B cell (primary cell): ENCODE results near the gene METTL27. TPM values are rescaled to one million over a fixed set of nuclear protein-coding genes. Genes with fewer than 3 reads are reported as not detected.

ENCODE experiments used
- ATAC-seq: fragments of 200-7000 bp; cut with Tn5 transposase; one replicate; pipeline ENCODE4 v1.10.0; 2021; ENCODE audit warnings: low read depth, mild to moderate bottlenecking, moderate number of reproducible peaks, moderate library complexity
- CTCF ChIA-PET: fragments of 350-600 bp; sonication (Branson Sonifier 250); formaldehyde crosslinking; loops from one replicate; lab custom pipeline; 2021; ENCODE audit warnings: antibody characterized with exemption, inconsistent platforms; lab: Charles Lee
- POLR2A ChIA-PET: fragments of 350-600 bp; sonication (Branson Sonifier 250); formaldehyde crosslinking; loops from one replicate; lab custom pipeline; 2021; ENCODE audit warnings: antibody characterized with exemption; lab: Charles Lee
- DNase-seq: peaks from one replicate; pipeline ENCODE4 v3.0.0; 2013
- H2AFZ ChIP-seq: 2 replicates; pipeline ENCODE4 v1.6.1; 2012; ENCODE audit warnings: mild to moderate bottlenecking, low read depth, low read length; ENCODE audit not compliant: insufficient read depth, poor library complexity, severe bottlenecking
- H3K27ac ChIP-seq, 2 donors: 1 replicate in 1 of 2; 2 replicates in 1 of 2; pipeline ENCODE4 v1.5.1; 2012 to 2013; ENCODE audit warnings: low read length in 2 of 2, mild to moderate bottlenecking in 2 of 2, moderate library complexity in 1 of 2
- H3K27me3 ChIP-seq, 4 experiments: fragments of 200-600 bp in 1 of 4; sonication (generic) in 1 of 4; replicated peaks in 1 of 4; 1 replicate in 2 of 4; 2 replicates in 2 of 4; pipeline versions ENCODE4 v1.6.1 to v1.7.0; 2013 to 2016; ENCODE audit warnings: low read length in 3 of 4, mild to moderate bottlenecking in 2 of 4, mixed read lengths in 1 of 4, moderate library complexity in 1 of 4; ENCODE audit not compliant: insufficient read depth in 4 of 4, control insufficient read depth in 3 of 4; ENCODE audit errors: control extremely low read depth in 1 of 4
- H3K36me3 ChIP-seq, 2 experiments: replicated peaks in 1 of 2; 1 replicate in 1 of 2; 2 replicates in 1 of 2; pipeline versions ENCODE4 v1.6.1 to v1.7.1; 2013; ENCODE audit warnings: low read length in 1 of 2; ENCODE audit not compliant: insufficient read depth in 2 of 2, control insufficient read depth in 1 of 2; ENCODE audit errors: control extremely low read depth in 1 of 2, extremely low read depth in 1 of 2
- H3K4me1 ChIP-seq, 2 donors: fragments of 200-600 bp in 1 of 2; sonication (generic) in 1 of 2; 1 replicate in 1 of 2; 2 replicates in 1 of 2; pipeline versions ENCODE4 v1.5.1 to v1.6.1; 2013 to 2017; ENCODE audit warnings: low read length in 2 of 2; ENCODE audit not compliant: control insufficient read depth in 2 of 2, insufficient read depth in 2 of 2
- H3K4me2 ChIP-seq: replicated peaks from 2 replicates; pipeline ENCODE3; 2012; ENCODE audit warnings: mild to moderate bottlenecking, low read depth, low read length; ENCODE audit not compliant: poor library complexity, severe bottlenecking
- H3K4me3 ChIP-seq, 5 experiments: fragments of 200-600 bp in 1 of 5; sonication (generic) in 1 of 5; 1 replicate in 3 of 5; 2 replicates in 2 of 5; pipeline versions ENCODE4 v1.5.1 to v1.7.0; 2011 to 2016; ENCODE audit warnings: low read length in 4 of 5, mild to moderate bottlenecking in 4 of 5, low read depth in 2 of 5, control low read depth in 1 of 5, moderate library complexity in 1 of 5; ENCODE audit not compliant: insufficient read depth in 1 of 5; ENCODE audit errors: control extremely low read depth in 1 of 5, extremely low read depth in 1 of 5
- H3K79me2 ChIP-seq: fragments of 200-600 bp; sonication (generic); one replicate; pipeline ENCODE4 v1.6.0; 2016; ENCODE audit warnings: low read length; ENCODE audit not compliant: control insufficient read depth, insufficient read depth
- H3K9ac ChIP-seq: fragments of 200-600 bp; sonication (generic); 2 replicates; pipeline ENCODE4 v1.6.1; 2017; ENCODE audit warnings: mild to moderate bottlenecking, low read length, moderate library complexity
- H3K9me3 ChIP-seq, 3 donors: one replicate each; pipeline versions ENCODE4 v1.6.1 to v1.7.1; 2013; ENCODE audit warnings: low read length in 2 of 3; ENCODE audit not compliant: control insufficient read depth in 2 of 3, insufficient read depth in 1 of 3; ENCODE audit errors: control extremely low read depth in 1 of 3
- H4K20me1 ChIP-seq: 2 replicates; pipeline ENCODE4 v1.6.0; 2012; ENCODE audit warnings: mild to moderate bottlenecking, low read length; ENCODE audit not compliant: insufficient read depth, control insufficient read depth, poor library complexity, severe bottlenecking
- H3K27ac Mint-ChIP-seq: one replicate; pipeline ENCODE4 v1.8.0; 2021; ENCODE audit warnings: mixed read lengths
- H3K27me3 Mint-ChIP-seq: one replicate; pipeline ENCODE4 v1.8.0; 2021; ENCODE audit warnings: mixed read lengths
- H3K4me1 Mint-ChIP-seq: one replicate; pipeline ENCODE4 v1.8.0; 2021; ENCODE audit warnings: mixed read lengths
- H3K4me3 Mint-ChIP-seq: one replicate; pipeline ENCODE4 v1.8.0; 2021; ENCODE audit warnings: mixed read lengths
- H3K9me3 Mint-ChIP-seq: one replicate; pipeline ENCODE4 v1.8.0; 2022; ENCODE audit warnings: mixed read lengths; ENCODE audit not compliant: insufficient read depth
- CTCF ChIP-seq: fragments of 200-600 bp; IDR thresholded peaks from one replicate; pipeline ENCODE4 v1.8.0; 2022; ENCODE audit warnings: antibody characterized with exemption, mild to moderate bottlenecking
- EZH2 ChIP-seq: IDR thresholded peaks from 2 replicates; pipeline ENCODE4 v1.6.1; 2012; ENCODE audit warnings: borderline replicate concordance, low read depth, mild to moderate bottlenecking, moderate library complexity, low read length; ENCODE audit not compliant: insufficient read depth, poor library complexity, severe bottlenecking
- WGBS: methylation state at CpG from one replicate; pipeline ENCODE4 v1.1.5; 2013; ENCODE audit warnings: missing lambda C conversion rate; ENCODE audit not compliant: insufficient coverage; 5-methylcytosine and 5-hydroxymethylcytosine counted together
- intact Hi-C: fragments of 100-400 bp; cut with micrococcal nuclease; formaldehyde crosslinking; loops from one replicate; pipeline ENCODE4 v1.10.0; 2022
- polyA plus RNA-seq: library from polyadenylated mRNA; depleted of rRNA; stranded (reverse); fragments of >200 nt; gene quantifications from 2 replicates; pipeline ENCODE4 v1.2.3, GENCODE V29; 2012
- total RNA-seq, 2 donors: library from RNA; stranded (reverse); fragments of 120-200 nt in 1 of 2; gene quantifications; 1 replicate in 1 of 2; 2 replicates in 1 of 2; pipeline versions ENCODE4 v1.2.3 to v1.2.4, GENCODE V29; 2013 to 2022

The METTL27 gene
- total and polyA plus RNA-seq, 2 donors (not counting 1 experiment from before 2014, with no cell fraction given): 0.37 to 1.5 TPM

- Mint-ChIP-seq H3K4me1 (peaks cover 30% of the 10 kb centered on the region), H3K27me3 (no peaks in the 10 kb centered on the region), H3K9me3 (no peaks in the 10 kb centered on the region), H3K4me3 (peak overlapping the region; percentile 52), H3K27ac (peak overlapping the region; percentile 46)
- Histone ChIP-seq H4K20me1 (no peaks in the 10 kb centered on the region), H3K4me2 (no peak overlapping the region), H3K27ac (no peak overlapping the region), H3K9ac (no peak overlapping the region), H3K4me1 (peaks cover 23 to 24% of the 10 kb centered on the region in 2 donors), H3K27me3 (peaks cover 0 to 4% (median 0%) of the 10 kb centered on the region in 4 experiments), H3K4me3 (no peak overlapping the region), H3K9me3 (no peaks in the 10 kb centered on the region), H2AFZ (no peak overlapping the region), H3K79me2 (no peaks in the 10 kb centered on the region), H3K36me3 (no peaks in the 10 kb centered on the region)
- intact Hi-C loops: no loop called here
- WGBS: 70% methylated on average over 4 of the region's 5 CpGs
- DNase-seq (no peak), ATAC-seq (no peak)
- TF ChIP-seq EZH2: no peak
- no peak for TF ChIP-seq CTCF
- POLR2A ChIA-PET: no interaction called here
- CTCF ChIA-PET: interaction anchor here (1.0 to 5.4 kb wide), 2 partner anchors 25 to 33 kb away, joined by 3 to 31 read pairs; no protein-coding TSS in a partner anchor
Observed at GRCh38 chr7:73828972-73829371, 13.3 kb downstream of the METTL27 start.

GRCh38 chr7:73828107-73828803, 14.1 kb downstream of the METTL27 start:
- peaks cover 23 to 24% of the 10 kb centered on the region in 2 donors for H3K4me1 ChIP-seq
- H4K20me1 ChIP-seq: no peaks in the 10 kb centered on the region
- no peak for DNase-seq
- no peak overlapping the region for H3K27ac ChIP-seq
- Mint-ChIP-seq H3K4me1 (peaks cover 30% of the 10 kb centered on the region), H3K4me3 (peak overlapping the region; percentile 32), H3K27ac (no peak overlapping the region), H3K27me3 (no peaks in the 10 kb centered on the region), H3K9me3 (no peaks in the 10 kb centered on the region)
- peaks cover 0 to 5% (median 0%) of the 10 kb centered on the region in 4 experiments for H3K27me3 ChIP-seq
- H3K4me3 ChIP-seq: no peak overlapping the region
- no peaks in the 10 kb centered on the region for H3K36me3 ChIP-seq
- no peak for TF ChIP-seq CTCF
- TF ChIP-seq EZH2: no peak
- peak overlapping the region; percentile 32 for H3K4me2 ChIP-seq
- intact Hi-C loops: no loop called here
- H2AFZ ChIP-seq: no peak overlapping the region
- ChIA-PET POLR2A (no interaction called here), CTCF (interaction anchor here (3.3 to 5.4 kb wide), 2 partner anchors 26 to 198 kb away, joined by 15 to 31 read pairs; no protein-coding TSS in a partner anchor)
- H3K9ac ChIP-seq: no peak overlapping the region
- no peaks in the 10 kb centered on the region for H3K79me2 ChIP-seq
- ATAC-seq: no peak
- 66% methylated on average over 8 of the region's 14 CpGs for WGBS
- no peaks in the 10 kb centered on the region for H3K9me3 ChIP-seq
